K562 (cell line): ENCODE measurements around the gene SUPT20H.

Experiments
- CREM ChIP-seq: IDR thresholded peaks from 2 replicates; pipeline ENCODE4 v1.6.1; 2014; ENCODE audit warnings: antibody characterized with exemption, low read depth
- CTCF ChIP-seq, 3 experiments: IDR thresholded peaks in 2 of 3; conservative IDR thresholded peaks in 1 of 3; 2 replicates each; pipeline ENCODE4 v1.5.1; 2011 to 2012; ENCODE audit warnings: low read length in 3 of 3, mild to moderate bottlenecking in 3 of 3, control low read depth in 2 of 3, improper control_type of control experiment in 1 of 3, inconsistent platforms in 1 of 3, low read depth in 1 of 3, mixed read lengths in 1 of 3, moderate library complexity in 1 of 3; ENCODE audit not compliant: insufficient read depth in 2 of 3
- HES1 ChIP-seq: fragments of 450-650 bp; IDR thresholded peaks from 2 replicates; pipeline ENCODE4 v1.6.1; 2016; ENCODE audit warnings: low read depth, mild to moderate bottlenecking, moderate library complexity
- JUND ChIP-seq, 2 experiments: IDR thresholded peaks; 2 replicates in 1 of 2; 3 replicates in 1 of 2; pipeline ENCODE4 v1.6.1; 2011; ENCODE audit warnings: borderline replicate concordance in 2 of 2, low read depth in 2 of 2, low read length in 2 of 2, improper control_type of control experiment in 1 of 2, missing biosample characterization in 1 of 2, missing genetic modification characterization in 1 of 2, missing genetic modification reagents in 1 of 2
- ZBTB43 ChIP-seq: sonication (generic); formaldehyde crosslinking; IDR thresholded peaks from 2 replicates; pipeline ENCODE4 v1.8.0; 2023; ENCODE audit warnings: mild to moderate bottlenecking, missing genetic modification reagents
- ZNF311 ChIP-seq: fragments of 250-450 bp; sonication (Bioruptor Pico); IDR thresholded peaks from 2 replicates; pipeline ENCODE4 v1.4.0; 2020; ENCODE audit warnings: mild to moderate bottlenecking, moderate library complexity

- no peak for TF ChIP-seq JUND (IDR thresholded peaks at IDR 0.05; ENCODE audit: borderline replicate concordance, low read depth, low read length)
- TF ChIP-seq JUND (tag; IDR thresholded peaks at IDR 0.05; ENCODE audit: borderline replicate concordance, low read depth, low read length), result no peak
- TF ChIP-seq HES1, result no peak
- TF ChIP-seq CREM, result no peak
- no peak for TF ChIP-seq ZNF311 (CRISPR knock-in tag)
- no peak for TF ChIP-seq ZBTB43 (CRISPR knock-in tag)
- TF ChIP-seq CTCF (IDR thresholded peaks at IDR 0.05 in 2 of 3, conservative IDR thresholded peaks at IDR 0.05 in 1 of 3; ENCODE audit: insufficient read depth in 2 of 3, low read depth in 1 of 3, low read length in 3 of 3), result no peak
Observed at GRCh38 chr13:36975172-36975571, 84.3 kb downstream of the SUPT20H start.
